GM23338 (cell line): ENCODE data around the gene FKBP8. TPM values are rescaled to one million over a fixed set of nuclear protein-coding genes. Genes with fewer than 3 reads are reported as not detected.

Experiments used
- ATAC-seq: fragments of 200-7000 bp; cut with Tn5 transposase; 3 replicates; pipeline ENCODE4 v1.9.1; 2020
- DNase-seq: peaks from one replicate; pipeline ENCODE4 v3.0.0-alpha.2; 2015; ENCODE audit warnings: low spot score
- H2AFZ ChIP-seq: fragments of 200-600 bp; sonication (generic); 2 replicates; pipeline ENCODE4 v1.8.0; 2016; ENCODE audit warnings: antibody characterized with exemption, mild to moderate bottlenecking, moderate library complexity
- H3F3A ChIP-seq: fragments of 200-600 bp; sonication (generic); replicated peaks from 2 replicates; pipeline ENCODE4 v1.8.0; 2017; ENCODE audit warnings: antibody characterized with exemption, mixed run types, low read depth
- H3K27ac ChIP-seq: fragments of 200-600 bp; sonication (generic); 2 replicates; pipeline ENCODE4 v1.6.1; 2016; ENCODE audit warnings: low read depth
- H3K27me3 ChIP-seq: fragments of 200-600 bp; sonication (generic); 2 replicates; pipeline ENCODE4 v1.8.0; 2016; ENCODE audit warnings: mild to moderate bottlenecking, mixed run types, moderate library complexity; ENCODE audit not compliant: insufficient read depth
- H3K36me3 ChIP-seq: fragments of 200-600 bp; sonication (generic); 2 replicates; pipeline ENCODE4 v1.8.0; 2016; ENCODE audit warnings: mild to moderate bottlenecking; ENCODE audit not compliant: insufficient read depth
- H3K4me1 ChIP-seq: fragments of 200-600 bp; sonication (generic); 2 replicates; pipeline ENCODE4 v1.8.0; 2016; ENCODE audit warnings: mild to moderate bottlenecking, moderate library complexity; ENCODE audit not compliant: insufficient read depth
- H3K4me2 ChIP-seq: fragments of 200-600 bp; sonication (generic); 2 replicates; pipeline ENCODE4 v1.7.1; 2017; ENCODE audit warnings: mixed run types
- H3K4me3 ChIP-seq: fragments of 200-600 bp; sonication (generic); 2 replicates; pipeline ENCODE4 v1.6.1; 2016; ENCODE audit warnings: mixed run types
- H3K79me2 ChIP-seq: fragments of 200-600 bp; sonication (generic); replicated peaks from 2 replicates; pipeline ENCODE4 v1.8.0; 2017; ENCODE audit warnings: mild to moderate bottlenecking; ENCODE audit not compliant: insufficient read depth
- H3K9me2 ChIP-seq: fragments of 200-600 bp; sonication (generic); 2 replicates; pipeline ENCODE4 v1.8.0; 2017; ENCODE audit not compliant: insufficient read depth
- H4K20me1 ChIP-seq: fragments of 200-600 bp; sonication (generic); replicated peaks from 2 replicates; pipeline ENCODE4 v1.8.0; 2017; ENCODE audit warnings: mild to moderate bottlenecking; ENCODE audit not compliant: insufficient read depth
- H3K27ac Mint-ChIP-seq: 2 replicates; pipeline ENCODE4 v1.8.0; 2020; ENCODE audit warnings: inconsistent platforms, mild to moderate bottlenecking, moderate library complexity, mixed read lengths
- H3K27me3 Mint-ChIP-seq: 3 replicates; pipeline ENCODE4 v1.8.0; 2022; ENCODE audit warnings: low read depth, mild to moderate bottlenecking, moderate library complexity, mixed read lengths, inconsistent platforms; ENCODE audit not compliant: insufficient read depth, poor library complexity
- H3K36me3 Mint-ChIP-seq: 3 replicates; pipeline ENCODE4 v1.8.0; 2021; ENCODE audit warnings: low read depth, mild to moderate bottlenecking, inconsistent platforms, moderate library complexity, mixed read lengths
- H3K4me1 Mint-ChIP-seq: 3 replicates; pipeline ENCODE4 v1.8.0; 2020; ENCODE audit warnings: mild to moderate bottlenecking, inconsistent platforms, mixed read lengths
- H3K4me3 Mint-ChIP-seq: 3 replicates; pipeline ENCODE4 v1.8.0; 2021; ENCODE audit warnings: moderate library complexity, mild to moderate bottlenecking, inconsistent platforms, mixed read lengths
- H3K9me3 Mint-ChIP-seq: 3 replicates; pipeline ENCODE4 v1.8.0; 2020; ENCODE audit warnings: moderate library complexity, mild to moderate bottlenecking, inconsistent platforms, mixed read lengths
- EZH2phosphoT487 ChIP-seq: fragments of 200-600 bp; sonication (generic); IDR thresholded peaks from one replicate; pipeline ENCODE4 v1.8.1; 2018; ENCODE audit warnings: antibody characterized with exemption; ENCODE audit not compliant: unreplicated experiment
- NANOG ChIP-seq: IDR thresholded peaks from 2 replicates; pipeline ENCODE4 v1.6.1; 2016; ENCODE audit warnings: antibody characterized with exemption, borderline replicate concordance
- POLR2AphosphoS5 ChIP-seq: IDR thresholded peaks from 2 replicates; pipeline ENCODE4 v1.6.1; 2016; ENCODE audit warnings: antibody characterized with exemption, low read depth
- REST ChIP-seq: IDR thresholded peaks from one replicate; pipeline ENCODE4 v1.6.1; 2018; ENCODE audit warnings: antibody characterized with exemption; ENCODE audit not compliant: unreplicated experiment
- ZNF331 ChIP-seq: fragments of 250-450 bp; sonication (Bioruptor Pico); IDR thresholded peaks from 2 replicates; pipeline ENCODE4 v1.5.0; 2020; ENCODE audit warnings: low read depth, mild to moderate bottlenecking, moderate library complexity
- ZNF462 ChIP-seq: fragments of 250-450 bp; sonication (Bioruptor Pico); IDR thresholded peaks from 2 replicates; pipeline ENCODE4 v1.5.0; 2020; ENCODE audit warnings: mild to moderate bottlenecking, moderate library complexity
- polyA plus RNA-seq: library from polyadenylated mRNA; unstranded; fragments of >200 nt; fragmentation: Nextera tagmentation; extraction: Ambion mirVana; gene quantifications from 2 replicates; pipeline ENCODE4 v1.2.1, GENCODE V29; 2016
- total RNA-seq: library from RNA; depleted of rRNA; stranded (reverse); fragments of >200 nt; shearing (Covaris generic); gene quantifications from 2 replicates; pipeline ENCODE4 v1.2.3, GENCODE V29; 2014

Gene FKBP8
- total and polyA plus RNA-seq, 2 experiments from 2014 or later = 158 to 367 TPM

- TF ChIP-seq ZNF462 (CRISPR knock-in tag) (no peak), NANOG (no peak), POLR2AphosphoS5 (no peak), REST (no peak)
Measured at GRCh38 chr19:18529782-18530181, 13.6 kb downstream of the FKBP8 start (continued).

- H2AFZ ChIP-seq = no peak overlapping the region
- no peaks in the 10 kb centered on the region for H3K9me3 Mint-ChIP-seq
- DNase-seq (no peak), ATAC-seq (no peak)
- H3K36me3 ChIP-seq = no peaks in the 10 kb centered on the region; the same call in 1 of the 2 replicates
- H3K4me2 ChIP-seq = no peak overlapping the region
- H3K4me1 Mint-ChIP-seq = no peaks in the 10 kb centered on the region; the same call in 2 of the 3 replicates
- H3K27me3 Mint-ChIP-seq = peaks cover 10% of the 10 kb centered on the region
- H3K79me2 ChIP-seq = no peaks in the 10 kb centered on the region
- no peaks in the 10 kb centered on the region for H3K4me1 ChIP-seq
- no peak overlapping the region; the same call in 1 of the 2 replicates for H3K27ac Mint-ChIP-seq
- H3K27ac ChIP-seq = no peak overlapping the region
- H3K9me2 ChIP-seq = no peaks in the 10 kb centered on the region
- no peak overlapping the region for H3K4me3 Mint-ChIP-seq
- peaks cover 3% of the 10 kb centered on the region; the same call in 2 of the 3 replicates for H3K36me3 Mint-ChIP-seq
- H3K4me3 ChIP-seq = no peak overlapping the region
- no peaks in the 10 kb centered on the region for H3K27me3 ChIP-seq
- no peaks in the 10 kb centered on the region for H4K20me1 ChIP-seq
- H3F3A ChIP-seq = peaks cover 12% of the 10 kb centered on the region
- TF ChIP-seq ZNF462 (CRISPR knock-in tag) (no peak), ZNF331 (CRISPR knock-in tag) (no peak), EZH2phosphoT487 (no peak), POLR2AphosphoS5 (no peak)
Measured at GRCh38 chr19:18526316-18526715, 17.1 kb downstream of the FKBP8 start.
